HepG2 (cell line): Measurements from ENCODE around the gene PPM1H. TPM values are rescaled to one million over a fixed set of nuclear protein-coding genes. Genes with fewer than 3 reads are reported as not detected.
A peak's percentile ranks its signal among the peaks of the same experiment; 100 is the strongest.

Experiments
- AKNA ChIP-seq: sonication (generic); formaldehyde crosslinking; IDR thresholded peaks from 2 replicates; pipeline ENCODE4 v1.4.0; 2020; ENCODE audit warnings: missing genetic modification reagents, borderline replicate concordance
- ARID2 ChIP-seq: sonication (generic); formaldehyde crosslinking; IDR thresholded peaks from 2 replicates; pipeline ENCODE4 v1.8.1; 2022; ENCODE audit warnings: mild to moderate bottlenecking, missing genetic modification reagents, borderline replicate concordance
- FOSL2 ChIP-seq: sonication (generic); formaldehyde crosslinking; IDR thresholded peaks from 2 replicates; pipeline ENCODE4 v1.4.0; 2020; ENCODE audit warnings: missing genetic modification reagents
- FOXP4 ChIP-seq: sonication (generic); formaldehyde crosslinking; IDR thresholded peaks from 2 replicates; pipeline ENCODE4 v1.4.0; 2020; ENCODE audit warnings: missing genetic modification reagents
- HBP1 ChIP-seq: IDR thresholded peaks from 2 replicates; pipeline ENCODE4 v1.6.1; 2016; ENCODE audit warnings: low read depth, control low read depth
- KAT8 ChIP-seq: IDR thresholded peaks from 2 replicates; pipeline ENCODE4 v1.6.1; 2016; ENCODE audit warnings: missing genetic modification reagents, missing compliant biosample characterization
- KLF12 ChIP-seq: sonication (generic); formaldehyde crosslinking; IDR thresholded peaks from 2 replicates; pipeline ENCODE4 v1.4.0; 2020; ENCODE audit warnings: missing genetic modification reagents, borderline replicate concordance
- MTERF4 ChIP-seq: sonication (generic); formaldehyde crosslinking; IDR thresholded peaks from 2 replicates; pipeline ENCODE4 v1.8.0; 2023; ENCODE audit warnings: mild to moderate bottlenecking, missing genetic modification reagents
- RXRA ChIP-seq: sonication (generic); formaldehyde crosslinking; IDR thresholded peaks from 2 replicates; pipeline ENCODE4 v1.5.1; 2020; ENCODE audit warnings: missing genetic modification reagents
- ZBTB10 ChIP-seq: sonication (generic); formaldehyde crosslinking; IDR thresholded peaks from 2 replicates; pipeline ENCODE4 v1.4.0; 2020; ENCODE audit warnings: missing genetic modification reagents, borderline replicate concordance
- ZIK1 ChIP-seq: sonication (generic); formaldehyde crosslinking; IDR thresholded peaks from 2 replicates; pipeline ENCODE4 v1.5.0; 2020; ENCODE audit warnings: mild to moderate bottlenecking, low read depth, missing genetic modification reagents, borderline replicate concordance
- ZNF350 ChIP-seq: sonication (generic); formaldehyde crosslinking; IDR thresholded peaks from 2 replicates; pipeline ENCODE4 v1.4.0; 2020; ENCODE audit warnings: mild to moderate bottlenecking, low read depth, missing genetic modification reagents, borderline replicate concordance
- ZNF678 ChIP-seq: sonication (generic); formaldehyde crosslinking; IDR thresholded peaks from 2 replicates; pipeline ENCODE4 v1.4.0; 2020; ENCODE audit warnings: mild to moderate bottlenecking, missing genetic modification reagents
- polyA plus RNA-seq, 8 experiments: library from polyadenylated mRNA; depleted of rRNA in 3 of 8; stranded (reverse) in 7 of 8; unstranded in 1 of 8; fragments of >200 nt; fragmentation: Illumina TruSeq in 4 of 8; extraction: Trizol in 4 of 8; gene quantifications; 2 replicates each; pipeline versions ENCODE4 v1.2.1 to v1.2.3, GENCODE V29; 2011 to 2016; ENCODE audit warnings: low read depth in 4 of 8, missing spikeins in 1 of 8, mixed read lengths in 1 of 8; ENCODE audit not compliant: insufficient read depth in 1 of 8
- total RNA-seq, 5 experiments: library from RNA; depleted of rRNA; stranded (reverse); fragments of >200 nt; fragmentation: Illumina TruSeq; extraction: Trizol; gene quantifications; 2 replicates each; pipeline ENCODE4 v1.2.3, GENCODE V29; 2016; ENCODE audit warnings: low read depth in 1 of 5

PPM1H gene
- total and polyA plus RNA-seq, 2 of the 13 experiments (the other 11 are each of a cell fraction or from before 2014, with no cell fraction given) = 29.1 to 38.1 TPM

- peak; percentile 48; the same call in 1 of the 2 replicates for TF ChIP-seq KAT8 (CRISPR knock-in tag)
- no peak for TF ChIP-seq ZNF678
- no peak for TF ChIP-seq ZNF350 (CRISPR knock-in tag)
- TF ChIP-seq KLF12 (CRISPR knock-in tag) = no peak; the same call in 1 of the 2 replicates
- peak; percentile 46; the same call in 1 of the 2 replicates for TF ChIP-seq ARID2 (CRISPR knock-in tag)
- no peak; the same call in 1 of the 2 replicates for TF ChIP-seq ZBTB10 (CRISPR knock-in tag)
- peak; percentile 53; the same call in 1 of the 2 replicates for TF ChIP-seq RXRA (CRISPR knock-in tag)
- TF ChIP-seq ZIK1 (CRISPR knock-in tag) = 0 out of 2 replicates have a peak, but pooled peaks have one; percentile 22
- no peak; the same call in 1 of the 2 replicates for TF ChIP-seq MTERF4 (CRISPR knock-in tag)
- no peak; the same call in none of the 2 replicates for TF ChIP-seq FOSL2 (CRISPR knock-in tag)
- no peak for TF ChIP-seq HBP1
- TF ChIP-seq FOXP4 (CRISPR knock-in tag) = peak; percentile 29
- no peak for TF ChIP-seq AKNA (CRISPR knock-in tag)
Measured at GRCh38 chr12:62603061-62603810, 331.7 kb downstream of the PPM1H start (continued).
